HG03571 (cell line): ENCODE data around the gene ZNF48.
"Not testable (repeated sequence)": the region's sequence is repeated elsewhere in the genome, so short reads cannot be mapped to it uniquely, and the experiment has no call there.

Source experiments
- ATAC-seq: cut with Tn5 transposase; IDR thresholded peaks from one replicate; pipeline ENCODE4 v1.9.1; 2021; ENCODE audit not compliant: unreplicated experiment

The ZNF48 gene

DNA sequence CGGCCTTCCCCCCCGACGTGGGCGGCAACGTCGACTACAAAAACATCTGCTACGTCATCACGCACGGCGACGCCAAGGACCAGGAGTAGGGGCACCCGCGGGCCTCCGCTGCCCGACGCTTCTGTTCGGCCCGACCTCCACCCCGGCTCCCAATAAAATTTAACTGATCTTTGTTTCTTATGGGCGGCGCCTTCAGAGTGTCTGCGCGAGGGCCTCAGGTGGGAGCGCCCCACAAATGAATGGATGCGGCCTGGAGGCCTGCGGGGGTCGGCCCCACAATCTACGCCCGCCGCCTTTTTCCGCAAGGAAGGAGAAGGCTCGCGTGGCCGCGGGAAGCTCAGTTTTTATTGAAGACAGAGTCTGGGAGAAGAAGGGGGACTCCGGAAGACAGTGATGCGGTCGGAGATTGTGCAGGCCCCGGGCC is 17.4 kb upstream of the ZNF48 start:
- peak; percentile 28 for ATAC-seq

- ATAC-seq, result peak; percentile 82
Observed at GRCh38 chr16:30378236-30379157, 16.7 kb upstream of the ZNF48 start.

GRCh38 chr16:30379158-30379783 is 15.9 kb upstream of the ZNF48 start:
- no peak for ATAC-seq

GRCh38 chr16:30380072-30380802 is 15.0 kb upstream of the ZNF48 start:
- no peak for ATAC-seq

DNA sequence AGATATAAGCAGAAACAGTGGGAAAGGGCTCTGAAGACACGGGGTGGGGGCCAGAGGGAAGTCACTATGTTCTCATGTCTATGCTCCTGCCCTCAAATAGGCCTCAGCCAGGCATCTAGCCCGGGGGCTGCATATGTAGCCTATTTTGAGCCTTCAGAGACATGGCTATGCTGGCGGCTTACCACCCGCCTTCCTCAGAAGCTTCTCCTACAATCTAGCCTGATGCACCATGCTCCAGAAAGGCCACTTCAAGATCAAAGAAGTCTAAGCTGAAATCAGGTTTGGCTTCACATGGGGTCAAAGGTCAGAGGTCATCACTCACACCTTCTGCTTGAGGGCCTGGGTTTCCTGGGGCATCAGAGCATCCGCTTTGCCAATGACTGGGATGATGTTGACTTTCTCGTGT is 14.4 kb upstream of the ZNF48 start:
- ATAC-seq, result no peak

- ATAC-seq, result no peak
Observed at GRCh38 chr16:30381291-30382041, 13.8 kb upstream of the ZNF48 start.

GRCh38 chr16:30382111-30382881 is 12.9 kb upstream of the ZNF48 start, which contains the start of gene SEPTIN1:
SEPTIN1 (minus strand) TSS chr16:30382561; CDS start chr16:30382542, 19 bp downstream.
- no peak for ATAC-seq

DNA sequence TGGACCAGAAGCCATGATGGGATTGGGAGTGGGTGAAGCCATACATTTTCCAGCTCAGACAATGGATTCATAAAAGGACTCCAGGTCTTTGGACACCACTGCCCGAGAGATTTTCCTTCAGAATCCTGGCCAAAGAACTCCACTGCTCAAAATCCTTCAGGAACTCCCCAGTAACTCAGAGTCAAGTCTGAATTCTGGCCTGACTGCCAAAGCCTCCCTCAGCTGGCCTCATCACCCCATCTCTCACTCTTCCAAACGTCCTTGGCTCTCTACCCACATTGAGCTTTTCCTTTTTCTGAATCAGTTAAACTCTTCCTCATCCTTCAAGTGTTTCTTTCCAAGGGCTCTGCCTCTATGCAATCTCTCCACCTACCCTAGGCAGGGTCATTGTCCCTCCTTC is 11.7 kb upstream of the ZNF48 start:
- ATAC-seq, result no peak

DNA sequence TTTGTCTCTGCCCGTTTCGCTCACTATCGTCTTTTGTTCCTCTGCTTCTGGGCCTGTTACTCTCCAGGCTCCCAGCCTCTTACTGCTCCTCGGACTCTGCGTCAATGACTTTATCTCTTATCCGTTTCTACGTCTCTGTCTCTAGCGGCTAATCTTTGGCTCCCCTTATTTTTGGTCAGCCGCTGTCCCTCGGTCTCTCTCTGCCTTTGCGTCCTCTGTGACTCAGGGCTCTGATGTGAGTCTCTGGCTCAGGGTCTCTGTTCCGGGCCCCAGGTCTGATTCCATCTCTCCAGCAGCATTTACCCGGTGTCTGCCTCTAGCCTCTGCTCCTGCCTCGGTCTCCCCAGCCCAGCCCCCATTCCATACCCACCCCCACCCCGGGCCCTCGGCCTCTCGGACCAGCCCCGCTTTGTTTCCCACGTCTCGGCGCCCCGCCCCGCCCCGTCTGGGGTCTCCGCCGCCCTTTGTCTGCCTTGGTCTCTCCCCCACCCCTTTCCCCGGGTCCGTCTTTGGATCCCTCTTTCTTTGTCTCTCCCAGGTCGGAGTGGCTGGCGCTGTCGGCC is 547 bp upstream of the ZNF48 start:
- no peak for ATAC-seq

DNA sequence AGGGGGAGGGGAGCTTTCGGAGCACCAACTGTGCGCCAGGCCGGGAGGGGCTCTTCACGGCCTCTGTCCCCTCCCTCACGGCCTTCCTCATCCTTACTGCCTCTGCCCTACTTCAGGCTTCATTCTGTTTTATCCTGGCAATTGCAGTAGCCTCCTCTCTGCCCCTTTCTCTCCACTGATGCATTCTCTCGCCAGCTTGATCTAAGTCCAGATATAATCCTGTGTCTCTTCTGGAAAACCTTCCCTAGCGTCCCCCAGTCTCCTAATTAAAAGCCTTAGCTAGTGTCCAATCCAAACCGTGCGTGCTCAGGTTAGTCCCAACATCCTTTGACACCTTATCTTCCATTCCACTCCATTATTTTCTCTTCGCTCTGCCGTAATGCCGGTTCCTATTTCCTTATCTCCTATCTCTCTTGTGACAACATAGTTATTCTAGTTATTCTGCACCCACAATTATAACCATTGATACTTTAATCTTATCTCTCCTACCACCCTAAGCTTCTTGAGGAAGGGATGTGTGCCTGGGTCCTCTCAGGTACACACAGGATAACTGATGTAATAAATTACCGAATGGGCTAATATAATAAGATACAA is 869 bp downstream of the ZNF48 start:
- no peak for ATAC-seq

DNA sequence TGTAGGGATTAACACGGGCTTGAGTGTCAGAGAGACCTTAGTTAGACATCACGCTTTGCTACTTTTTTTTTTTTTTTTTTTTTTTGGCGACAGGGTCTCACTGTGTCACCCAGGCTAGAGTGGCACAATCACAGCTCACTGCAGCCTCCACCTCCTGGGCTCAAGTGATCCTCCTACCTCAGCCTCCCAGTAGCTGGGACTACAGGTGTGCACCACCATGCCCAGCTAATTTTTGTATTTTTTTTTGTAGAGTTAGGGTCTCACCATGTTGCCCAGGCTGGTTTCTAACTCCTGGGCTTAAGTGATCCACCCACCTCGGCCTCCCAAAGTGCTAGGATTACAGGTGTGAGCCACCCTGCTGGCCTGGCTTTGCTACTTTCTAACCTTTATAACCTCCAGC is 1.4 kb downstream of the ZNF48 start:
- not testable (repeated sequence) for ATAC-seq

DNA sequence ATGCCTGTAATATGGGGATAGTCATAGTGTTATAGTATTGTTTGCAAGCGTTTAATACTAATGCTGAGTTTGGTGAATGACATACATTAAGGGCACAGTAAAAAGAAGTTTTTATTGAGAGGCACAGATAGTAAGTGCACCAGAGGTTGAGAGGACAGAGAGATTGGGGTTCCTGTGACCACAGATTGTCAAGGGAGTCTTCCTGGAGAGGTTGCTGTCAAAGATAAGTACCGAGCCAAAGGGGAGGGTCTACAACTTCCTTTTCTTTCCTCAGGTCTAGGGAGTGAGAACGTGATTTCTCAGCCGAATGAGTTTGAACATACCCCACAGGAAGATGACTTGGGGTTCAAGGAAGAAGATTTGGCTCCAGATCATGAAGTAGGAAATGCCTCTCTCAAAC is 1.8 kb downstream of the ZNF48 start:
- ATAC-seq, result no peak

- no peak for ATAC-seq
Observed at GRCh38 chr16:30397776-30398660, 2.8 kb downstream of the ZNF48 start.

GRCh38 chr16:30398661-30399434 is 3.6 kb downstream of the ZNF48 start:
- no peak for ATAC-seq

GRCh38 chr16:30399435-30400186 is 4.4 kb downstream of the ZNF48 start:
- no peak for ATAC-seq

- ATAC-seq, result no peak
Observed at GRCh38 chr16:30401768-30402425, 6.7 kb downstream of the ZNF48 start.

GRCh38 chr16:30406795-30407101 is 11.5 kb downstream of the ZNF48 start:
- no peak for ATAC-seq
